Mesendoderm (in vitro differentiated cells): ENCODE results near the gene SPACA4.

Source experiments
- DNase-seq: peaks from one replicate; pipeline ENCODE4 v3.0.0; 2013
- H2AK5ac ChIP-seq: 2 replicates; pipeline ENCODE4 v1.6.1; 2013; ENCODE audit warnings: low read length, inconsistent platforms
- H2BK120ac ChIP-seq: 2 replicates; pipeline ENCODE4 v1.6.1; 2013; ENCODE audit warnings: low read depth, mild to moderate bottlenecking, low read length, moderate library complexity, mixed read lengths
- H2BK15ac ChIP-seq: replicated peaks from 2 replicates; pipeline ENCODE4 v1.6.1; 2013; ENCODE audit warnings: low read depth, mild to moderate bottlenecking, moderate library complexity
- H2BK5ac ChIP-seq: 2 replicates; pipeline ENCODE4 v1.6.1; 2013; ENCODE audit warnings: low read length, inconsistent platforms
- H3K18ac ChIP-seq: 2 replicates; pipeline ENCODE4 v1.6.1; 2013; ENCODE audit warnings: mild to moderate bottlenecking, low read length, mixed read lengths
- H3K23ac ChIP-seq: one replicate; pipeline ENCODE4 v1.6.1; 2013; ENCODE audit warnings: low read length
- H3K27ac ChIP-seq: 2 replicates; pipeline ENCODE4 v1.5.1; 2013; ENCODE audit warnings: low read depth, mild to moderate bottlenecking, inconsistent platforms, low read length, moderate library complexity
- H3K27me3 ChIP-seq: 2 replicates; pipeline ENCODE4 v1.6.1; 2013; ENCODE audit warnings: low read length, control low read depth, mild to moderate bottlenecking, inconsistent platforms; ENCODE audit not compliant: insufficient read depth, poor library complexity
- H3K36me3 ChIP-seq: 2 replicates; pipeline ENCODE4 v1.6.1; 2013; ENCODE audit warnings: low read length, inconsistent platforms; ENCODE audit not compliant: control insufficient read depth, insufficient read depth
- H3K4ac ChIP-seq: one replicate; pipeline ENCODE4 v1.6.1; 2013; ENCODE audit warnings: low read depth, mild to moderate bottlenecking, low read length, moderate library complexity
- H3K4me1 ChIP-seq: 2 replicates; pipeline ENCODE4 v1.6.1; 2013; ENCODE audit warnings: low read depth, low read length, inconsistent platforms; ENCODE audit not compliant: control insufficient read depth
- H3K4me2 ChIP-seq: 2 replicates; pipeline ENCODE4 v1.6.1; 2013; ENCODE audit warnings: low read length
- H3K4me3 ChIP-seq: 2 replicates; pipeline ENCODE4 v1.5.1; 2013; ENCODE audit warnings: mild to moderate bottlenecking, low read length
- H3K56ac ChIP-seq: one replicate; pipeline ENCODE4 v1.6.1; 2013; ENCODE audit warnings: low read length
- H3K79me1 ChIP-seq: 2 replicates; pipeline ENCODE4 v1.6.1; 2013; ENCODE audit warnings: low read length, inconsistent platforms
- H3K79me2 ChIP-seq: 2 replicates; pipeline ENCODE4 v1.6.1; 2013; ENCODE audit warnings: mild to moderate bottlenecking, low read length; ENCODE audit not compliant: control insufficient read depth, insufficient read depth
- H3K9ac ChIP-seq: 2 replicates; pipeline ENCODE4 v1.6.1; 2013; ENCODE audit warnings: low read length, inconsistent platforms
- H4K5ac ChIP-seq: one replicate; pipeline ENCODE4 v1.6.1; 2013; ENCODE audit warnings: low read length
- H4K8ac ChIP-seq: one replicate; pipeline ENCODE4 v1.6.1; 2013; ENCODE audit warnings: low read depth, mild to moderate bottlenecking, control low read depth, low read length, moderate library complexity
- WGBS: extraction: QIAGEN DNeasy Blood & Tissue Kit; methylation state at CpG from one replicate; pipeline ENCODE4 v1.1.7; 2013; ENCODE audit warnings: low lambda C conversion rate, missing lambda C conversion rate; ENCODE audit not compliant: insufficient coverage; ENCODE audit errors: extremely low coverage; 5-methylcytosine and 5-hydroxymethylcytosine counted together

SPACA4 gene

DNA sequence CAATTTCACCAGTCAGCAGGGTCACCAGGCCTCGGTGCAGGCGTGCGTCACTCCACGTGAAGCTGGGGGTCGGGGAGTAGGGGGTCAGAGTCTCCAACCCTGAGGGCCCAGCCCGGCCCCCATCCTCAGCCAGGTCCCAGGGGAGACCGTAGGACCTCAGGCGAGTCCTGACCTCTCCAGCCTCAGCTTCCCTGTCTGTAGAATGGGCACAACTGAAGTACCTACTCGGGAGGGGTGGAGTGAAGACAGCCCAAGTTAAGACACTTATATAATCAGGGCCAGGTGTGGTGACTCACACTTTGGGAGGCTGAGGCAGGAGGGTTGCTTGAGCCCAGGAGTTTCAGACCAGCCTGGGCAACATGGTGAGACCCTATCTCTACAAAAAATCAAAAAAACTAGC lies 2.7 kb upstream of the SPACA4 start:
- no peaks in the 10 kb centered on the region for H3K36me3 ChIP-seq
- no peak overlapping the region for H2BK15ac ChIP-seq
- H3K27me3 ChIP-seq: no peaks in the 10 kb centered on the region
- H2BK120ac ChIP-seq: no peak overlapping the region
- no peak overlapping the region for H4K5ac ChIP-seq
- no peak overlapping the region for H4K8ac ChIP-seq
- no CpG with 5 or more reads among the region's 9 CpGs for WGBS
- H3K79me1 ChIP-seq: no peaks in the 10 kb centered on the region
- H3K4me1 ChIP-seq: no peaks in the 10 kb centered on the region
- no peak overlapping the region for H3K4me3 ChIP-seq
- no peak overlapping the region for H3K56ac ChIP-seq
- H2BK5ac ChIP-seq: no peak overlapping the region
- no peak for DNase-seq
- H3K4me2 ChIP-seq: no peak overlapping the region
- no peak overlapping the region for H3K4ac ChIP-seq
- no peak overlapping the region for H3K9ac ChIP-seq
- H3K23ac ChIP-seq: no peak overlapping the region
- H2AK5ac ChIP-seq: no peak overlapping the region
- H3K18ac ChIP-seq: no peak overlapping the region
- no peak overlapping the region for H3K27ac ChIP-seq
- no peaks in the 10 kb centered on the region for H3K79me2 ChIP-seq

DNA sequence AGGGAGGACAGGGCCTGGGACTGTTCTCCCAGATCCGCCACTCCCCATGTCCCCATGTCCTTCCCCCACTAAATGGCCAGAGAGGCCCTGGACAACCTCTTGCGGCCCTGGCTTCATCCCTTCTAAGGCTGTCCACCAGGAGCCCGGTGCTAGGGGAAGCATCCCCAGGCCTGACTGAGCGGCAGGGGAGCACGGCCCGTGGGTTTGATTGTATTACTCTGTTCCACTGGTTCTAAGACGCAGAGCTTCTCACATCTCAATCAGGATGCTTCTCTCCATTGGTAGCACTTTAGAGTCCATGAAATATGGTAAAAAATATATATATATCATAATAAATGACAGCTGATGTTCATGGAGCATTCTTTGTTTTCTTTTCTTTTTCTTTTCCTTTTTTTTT lies 815 bp downstream of the SPACA4 start:
- no peaks in the 10 kb centered on the region for H3K79me2 ChIP-seq
- no peaks in the 10 kb centered on the region for H3K36me3 ChIP-seq
- no peak overlapping the region for H2AK5ac ChIP-seq
- no peaks in the 10 kb centered on the region for H3K4me1 ChIP-seq
- H2BK120ac ChIP-seq: no peak overlapping the region
- H3K4me2 ChIP-seq: no peak overlapping the region
- H3K9ac ChIP-seq: no peak overlapping the region
- no CpG with 5 or more reads among the region's 7 CpGs for WGBS
- no peak overlapping the region for H3K18ac ChIP-seq
- H3K27ac ChIP-seq: no peak overlapping the region
- H2BK5ac ChIP-seq: no peak overlapping the region
- H3K27me3 ChIP-seq: no peaks in the 10 kb centered on the region
- H3K4ac ChIP-seq: no peak overlapping the region
- H3K56ac ChIP-seq: no peak overlapping the region
- H4K8ac ChIP-seq: no peak overlapping the region
- H3K79me1 ChIP-seq: no peaks in the 10 kb centered on the region
- H4K5ac ChIP-seq: no peak overlapping the region
- H2BK15ac ChIP-seq: no peak overlapping the region
- H3K23ac ChIP-seq: no peak overlapping the region
- DNase-seq: no peak
- no peak overlapping the region for H3K4me3 ChIP-seq

DNA sequence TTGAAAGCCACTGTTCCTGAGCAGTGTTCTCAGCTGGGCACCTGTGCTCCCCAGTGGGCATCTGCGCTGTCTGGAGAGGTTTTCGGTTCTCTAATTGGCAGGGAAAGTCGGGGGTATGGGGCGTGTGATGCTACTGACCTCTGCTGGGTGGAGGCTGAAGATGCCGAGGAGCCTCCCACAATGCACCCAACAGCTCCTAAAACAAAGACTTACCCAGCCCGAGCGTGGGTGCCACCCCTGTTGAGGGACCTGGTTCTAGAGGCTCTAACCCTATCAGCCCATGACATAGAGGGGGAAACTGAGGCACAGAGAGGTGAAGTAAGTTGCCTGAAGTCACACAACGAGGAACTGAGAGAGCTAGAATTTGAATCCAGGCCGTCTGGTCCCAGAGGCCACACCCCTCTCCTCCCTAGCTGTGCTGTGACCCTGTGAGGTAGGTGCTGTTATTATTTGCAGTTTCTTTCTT lies 2.3 kb downstream of the SPACA4 start:
- Histone ChIP-seq H2AK5ac (no peak overlapping the region), H2BK120ac (no peak overlapping the region), H2BK15ac (no peak overlapping the region), H4K8ac (no peak overlapping the region), H2BK5ac (no peak overlapping the region), H3K79me2 (no peaks in the 10 kb centered on the region), H3K27me3 (no peaks in the 10 kb centered on the region), H3K9ac (no peak overlapping the region), H3K56ac (peak overlapping the region; percentile 37), H3K79me1 (no peaks in the 10 kb centered on the region), H3K18ac (no peak overlapping the region), H3K4me2 (no peak overlapping the region), H3K23ac (no peak overlapping the region), H3K4ac (no peak overlapping the region), H3K27ac (no peak overlapping the region), H3K4me1 (no peaks in the 10 kb centered on the region), H3K4me3 (no peak overlapping the region), H3K36me3 (no peaks in the 10 kb centered on the region), H4K5ac (no peak overlapping the region)
- peak; percentile 68 for DNase-seq
- WGBS: no CpG with 5 or more reads among the region's 9 CpGs

GRCh38 chr19:48609571-48610108 lies 3.1 kb downstream of the SPACA4 start:
- no CpG with 5 or more reads among the region's 20 CpGs for WGBS

DNA sequence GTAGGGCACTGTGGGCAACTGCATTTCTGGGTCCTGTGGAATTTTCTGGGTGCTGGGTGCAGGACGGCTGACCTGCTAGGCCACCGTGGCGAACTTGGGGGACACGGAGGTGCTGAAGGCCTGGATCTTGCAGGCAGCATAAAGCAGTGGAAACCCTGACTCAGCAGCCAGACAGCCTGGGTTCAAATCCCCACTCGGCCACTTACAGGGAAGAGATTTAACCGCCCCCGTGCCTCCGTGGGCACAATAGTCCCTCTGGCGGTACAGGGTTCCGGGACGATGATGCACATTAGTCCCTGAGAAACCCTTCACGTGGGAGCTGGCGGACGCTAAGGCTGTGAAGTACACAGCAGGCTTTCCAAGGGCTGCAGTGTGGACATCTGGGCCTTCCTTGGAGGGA lies 5.3 kb downstream of the SPACA4 start:
- Histone ChIP-seq H3K56ac (no peak overlapping the region), H2BK5ac (no peak overlapping the region), H3K27ac (no peak overlapping the region), H2AK5ac (no peak overlapping the region), H3K4me1 (peaks cover 3% of the 10 kb centered on the region), H3K4ac (no peak overlapping the region), H3K18ac (no peak overlapping the region), H2BK15ac (no peak overlapping the region), H3K36me3 (peaks cover 17% of the 10 kb centered on the region), H4K8ac (no peak overlapping the region), H3K9ac (no peak overlapping the region), H4K5ac (no peak overlapping the region), H3K23ac (no peak overlapping the region), H3K79me2 (peaks cover 12% of the 10 kb centered on the region), H2BK120ac (no peak overlapping the region), H3K4me2 (no peak overlapping the region), H3K27me3 (no peaks in the 10 kb centered on the region), H3K79me1 (peaks cover 8% of the 10 kb centered on the region), H3K4me3 (no peak overlapping the region)
- WGBS: no CpG with 5 or more reads among the region's 14 CpGs
- DNase-seq: no peak

More at GRCh38 chr19:48609571-48610108, 3.1 kb downstream of the SPACA4 start:
- H3K23ac ChIP-seq: no peak overlapping the region
- no peak overlapping the region for H3K4me2 ChIP-seq
- H3K9ac ChIP-seq: no peak overlapping the region
- no peak overlapping the region for H3K4ac ChIP-seq
- no peaks in the 10 kb centered on the region for H3K79me1 ChIP-seq
- H3K56ac ChIP-seq: no peak overlapping the region
- no peaks in the 10 kb centered on the region for H3K4me1 ChIP-seq
- no peaks in the 10 kb centered on the region for H3K36me3 ChIP-seq
- H3K27me3 ChIP-seq: no peaks in the 10 kb centered on the region
- H2BK5ac ChIP-seq: no peak overlapping the region
- H2AK5ac ChIP-seq: no peak overlapping the region
- no peak for DNase-seq
- no peak overlapping the region for H4K5ac ChIP-seq
- H3K79me2 ChIP-seq: no peaks in the 10 kb centered on the region
- H3K27ac ChIP-seq: no peak overlapping the region
- H3K4me3 ChIP-seq: no peak overlapping the region
- no peak overlapping the region for H4K8ac ChIP-seq
- H3K18ac ChIP-seq: no peak overlapping the region
- H2BK120ac ChIP-seq: no peak overlapping the region
- H2BK15ac ChIP-seq: no peak overlapping the region
